OCI-M2 (cell line): ENCODE measurements around the gene GCN1.
"Not testable (repeated sequence)": the region's sequence is repeated elsewhere in the genome, so short reads cannot be mapped to it uniquely, and the experiment has no call there.

Source experiments
- DNase-seq: peaks from one replicate; lab custom pipeline; 2025; ENCODE audit not compliant: unreplicated experiment; lab: John Stamatoyannopoulos, UW

The GCN1 gene

DNA sequence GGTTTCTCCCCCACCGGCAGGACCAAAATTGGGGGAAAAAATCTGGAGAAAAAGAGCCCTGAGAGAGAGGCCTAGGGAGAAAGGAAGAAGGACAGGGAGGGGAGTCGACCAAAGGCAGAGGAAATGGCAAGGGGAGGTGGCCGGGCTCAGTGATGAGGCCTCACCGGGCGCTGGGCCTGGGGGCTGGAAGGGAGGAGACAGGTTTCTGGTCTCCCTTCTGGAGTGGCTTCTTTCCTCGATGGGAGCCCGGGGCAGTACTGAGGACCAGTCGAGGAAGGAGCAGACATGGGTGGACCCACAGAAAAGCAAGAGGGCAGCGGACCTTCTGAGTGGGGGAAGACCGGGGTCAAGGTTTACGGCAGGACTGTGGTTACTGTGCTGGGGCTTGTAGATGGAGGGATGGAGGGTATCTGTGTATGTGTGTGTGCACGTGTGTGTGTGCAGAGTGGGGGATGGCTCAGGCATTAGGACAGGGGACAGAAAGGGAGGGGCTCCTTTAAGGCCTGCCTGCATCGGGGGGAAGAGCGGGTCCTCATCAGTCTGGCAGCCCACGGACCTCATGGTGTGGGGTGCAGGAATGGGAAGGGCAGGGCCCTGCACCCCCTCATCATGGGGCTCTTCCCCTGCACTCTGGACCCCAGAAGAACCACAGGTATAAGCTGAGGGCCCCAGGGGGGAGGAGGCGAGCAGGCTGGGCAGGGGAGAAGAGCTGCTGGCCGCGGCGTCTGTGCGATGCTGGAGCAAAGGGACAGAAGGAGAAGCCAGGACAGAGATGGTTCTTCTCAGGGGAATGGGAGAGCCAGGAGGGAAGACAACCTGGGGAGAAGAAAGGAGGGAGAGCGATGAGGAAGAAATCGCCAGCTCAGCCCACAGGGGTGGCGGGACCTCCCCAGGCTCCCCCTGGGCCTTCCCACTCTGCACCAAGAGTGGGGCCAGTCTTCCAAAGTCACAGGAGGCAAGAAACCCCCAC, 21.5 kb upstream of the GCN1 start:
- no peak for DNase-seq

DNA sequence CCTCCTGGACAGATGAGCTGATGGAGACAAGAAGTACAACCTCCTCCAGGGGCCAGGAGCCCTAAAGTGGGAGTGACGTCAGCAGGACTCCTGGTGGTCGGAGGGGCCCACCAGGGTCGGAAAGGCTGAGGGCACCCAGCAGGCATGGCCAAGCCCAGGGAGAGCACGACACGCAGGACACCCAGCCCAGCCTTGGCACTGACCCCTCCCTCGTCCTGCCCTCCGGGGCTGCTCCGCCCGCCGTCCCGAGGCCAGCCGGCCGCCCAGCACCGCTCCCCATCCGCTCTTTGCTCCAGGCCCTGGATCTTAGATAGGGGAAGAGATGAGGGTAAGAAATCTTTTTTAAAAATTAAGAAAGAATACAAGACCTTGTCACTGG, 20.8 kb upstream of the GCN1 start:
- no peak for DNase-seq

DNA sequence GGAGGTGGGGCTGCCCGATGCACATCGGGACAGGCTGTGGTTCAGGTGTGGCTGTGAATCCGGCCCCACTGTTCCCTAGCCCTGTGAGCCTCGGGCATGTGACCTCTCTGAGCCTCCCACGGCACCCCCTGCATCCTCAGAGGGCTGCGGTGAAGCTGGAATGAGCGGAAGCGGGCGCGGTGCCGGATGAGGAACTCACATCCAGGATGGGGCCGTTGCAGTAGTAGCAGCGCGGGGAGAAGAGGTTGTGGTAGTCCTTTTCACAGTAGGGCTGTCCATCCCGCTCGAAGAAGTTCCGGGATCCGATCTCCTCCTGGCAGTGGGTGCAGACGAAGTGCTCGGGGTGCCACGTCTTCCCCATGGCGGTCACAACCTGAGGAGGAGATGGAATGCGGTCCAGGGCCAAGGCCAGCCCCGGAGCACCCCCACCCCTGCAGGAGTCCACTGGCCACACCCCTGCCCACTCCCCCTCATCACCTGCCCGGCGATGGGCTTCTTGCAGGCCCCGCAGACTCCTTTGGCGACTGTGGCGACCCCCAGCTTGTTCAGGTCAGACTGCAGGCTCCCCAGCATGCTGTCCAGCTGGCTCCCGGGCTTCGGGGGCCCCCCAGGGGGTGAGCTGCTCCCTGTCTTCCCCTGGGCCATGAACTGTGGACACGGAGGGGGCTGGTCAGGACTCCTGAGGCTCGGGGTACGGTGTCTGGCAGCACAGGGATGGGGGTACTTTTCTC, 20.3 kb upstream of the GCN1 start:
- DNase-seq, result no peak

DNA sequence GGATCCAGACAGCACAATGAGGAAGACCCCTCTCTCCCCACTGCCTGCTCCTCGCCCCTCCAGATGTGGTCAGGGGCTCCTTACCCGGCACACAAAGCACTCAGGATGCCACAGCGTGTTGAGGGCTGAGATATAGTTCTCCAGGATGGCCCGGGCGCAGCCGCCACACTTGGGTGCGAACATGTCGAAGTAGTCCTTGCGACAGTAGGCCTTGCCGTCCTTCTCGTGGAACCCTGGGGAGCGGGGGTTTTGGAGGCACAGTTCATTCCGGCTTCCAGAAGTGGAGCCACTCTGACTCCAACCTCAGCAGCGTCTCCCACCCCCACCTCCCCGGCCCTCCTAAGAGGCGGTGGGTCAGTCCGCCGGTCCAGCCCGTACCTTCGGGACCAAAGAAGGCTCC, 19.2 kb upstream of the GCN1 start:
- DNase-seq, result no peak

DNA sequence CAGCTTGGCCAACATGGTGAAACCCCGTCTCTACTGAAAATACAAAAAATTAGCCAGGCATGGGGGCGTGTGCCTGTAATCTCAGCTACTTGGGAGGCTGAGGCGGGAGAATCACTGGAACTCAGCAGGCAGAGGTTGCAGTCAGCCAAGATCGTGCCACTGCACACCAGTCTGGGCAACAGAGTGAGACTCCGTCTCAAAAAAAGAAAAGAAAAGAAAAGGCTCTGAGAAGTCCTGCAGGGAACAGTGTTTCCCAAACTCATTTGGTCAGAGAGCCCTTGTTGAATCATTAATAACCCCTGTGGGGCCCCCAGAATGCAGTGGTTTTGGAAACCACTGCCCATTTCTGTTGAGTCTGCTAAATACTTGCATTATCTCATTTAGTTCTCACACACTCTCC, 18.7 kb upstream of the GCN1 start:
- not testable (repeated sequence) for DNase-seq

DNA sequence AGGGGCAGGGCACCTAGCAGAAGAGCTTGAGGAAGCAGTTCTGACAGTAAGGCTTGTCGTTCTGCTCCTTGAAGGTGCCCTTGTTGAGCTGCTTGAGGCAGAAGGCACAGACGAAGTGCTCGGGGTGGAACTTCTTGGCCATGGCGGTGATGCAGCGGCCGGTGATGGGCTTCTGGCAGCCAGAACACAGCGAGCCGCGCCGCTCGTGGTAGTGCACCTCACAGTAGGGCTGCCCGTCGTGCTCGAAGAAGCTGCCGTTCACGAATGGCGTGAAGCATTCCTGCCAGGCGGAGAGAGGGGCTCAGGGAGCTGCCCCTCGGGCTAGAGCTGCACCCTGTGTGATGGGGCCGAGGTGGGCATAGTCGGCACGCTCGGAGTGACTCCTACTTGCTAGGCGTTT, 17.8 kb upstream of the GCN1 start:
- DNase-seq, result no peak

DNA sequence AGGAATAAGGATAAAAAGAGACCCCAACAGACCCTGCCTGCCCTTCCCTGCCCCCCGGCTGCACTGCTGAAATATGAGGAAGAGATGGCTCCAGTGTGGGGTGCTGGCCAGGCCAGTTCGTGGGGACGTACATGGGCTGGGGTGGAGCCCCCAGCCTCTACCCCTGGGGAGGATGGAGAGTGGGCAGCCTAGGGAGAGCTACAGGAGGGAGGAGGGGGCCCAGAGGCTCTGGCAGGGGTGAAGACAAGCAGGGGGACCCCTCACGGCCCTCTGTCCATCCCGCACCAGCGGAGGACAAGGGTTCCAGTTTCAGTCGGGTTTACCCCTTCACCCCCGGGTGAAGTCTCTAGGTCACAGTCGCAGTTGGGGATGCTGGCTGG, 17.4 kb upstream of the GCN1 start:
- no peak for DNase-seq

DNA sequence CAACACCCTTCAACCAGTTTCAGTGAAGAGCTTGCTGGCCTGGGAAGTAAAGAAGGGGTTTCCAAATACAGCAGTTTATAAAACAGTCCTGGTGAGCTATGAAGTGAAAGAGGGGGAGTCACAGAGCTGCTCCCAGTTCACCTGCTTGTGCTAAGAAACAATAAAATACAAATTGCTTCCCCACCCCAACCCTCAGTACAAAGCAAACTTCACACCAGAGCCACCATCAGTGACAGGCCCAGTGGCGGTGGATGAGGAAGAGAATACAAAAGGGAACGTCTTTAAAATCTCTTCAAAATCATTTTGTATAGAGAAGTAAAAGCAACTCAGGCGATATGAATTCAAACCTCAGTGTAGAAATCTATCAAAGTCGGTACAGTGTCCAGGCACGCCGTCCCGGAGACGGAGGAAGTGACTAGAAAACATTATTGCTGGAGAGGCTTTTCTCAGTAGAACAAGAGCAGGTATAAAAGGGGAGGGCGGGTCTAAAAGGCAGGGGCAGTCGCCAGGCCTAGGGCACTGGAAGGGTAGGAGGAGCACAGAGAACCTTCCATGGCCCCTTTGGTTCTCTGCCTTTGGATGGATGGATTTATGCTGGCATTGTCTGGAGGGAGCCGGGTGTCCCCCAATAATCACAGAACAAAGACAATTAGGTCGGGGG, 16.9 kb upstream of the GCN1 start:
- no peak for DNase-seq

DNA sequence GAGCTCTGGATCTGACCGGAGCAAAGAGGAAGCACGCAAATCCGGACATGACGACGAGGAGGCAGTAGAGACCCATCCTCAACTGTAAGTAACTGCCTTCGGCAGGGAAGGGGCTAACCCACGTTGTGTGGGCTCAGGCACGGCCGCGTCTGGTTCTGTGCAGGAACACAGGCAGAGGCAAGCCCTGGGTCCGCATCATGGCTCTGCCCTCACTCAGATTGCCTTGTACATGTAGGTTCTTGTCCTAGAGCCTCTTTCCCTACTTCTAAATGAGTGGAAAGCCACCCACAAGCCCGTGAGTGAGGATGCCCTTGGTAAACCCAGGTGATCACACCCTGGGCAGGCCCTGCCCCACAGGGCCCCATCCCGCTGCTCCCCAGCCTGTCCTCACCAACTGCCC, 15.3 kb upstream of the GCN1 start:
- no peak for DNase-seq

DNA sequence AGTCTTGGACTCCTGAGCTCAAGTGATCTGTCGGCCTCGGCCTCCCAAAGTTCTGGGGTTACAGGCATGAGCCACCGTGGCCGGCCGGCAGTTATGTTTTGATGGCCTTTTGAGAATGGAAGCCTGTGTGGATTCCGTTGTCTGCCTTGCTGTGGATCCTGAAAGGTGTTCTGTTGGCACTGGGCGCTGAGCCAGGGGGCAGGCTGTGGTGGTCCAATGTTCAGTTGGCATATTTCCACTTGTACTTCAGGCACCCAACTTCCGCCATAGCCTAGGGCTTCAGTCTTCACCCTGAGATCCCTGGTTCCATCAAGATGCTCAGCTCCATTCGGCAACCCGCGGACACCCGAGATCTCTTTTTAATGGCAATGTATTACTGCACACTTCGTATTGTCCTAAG, 12.7 kb upstream of the GCN1 start:
- no peak for DNase-seq

DNA sequence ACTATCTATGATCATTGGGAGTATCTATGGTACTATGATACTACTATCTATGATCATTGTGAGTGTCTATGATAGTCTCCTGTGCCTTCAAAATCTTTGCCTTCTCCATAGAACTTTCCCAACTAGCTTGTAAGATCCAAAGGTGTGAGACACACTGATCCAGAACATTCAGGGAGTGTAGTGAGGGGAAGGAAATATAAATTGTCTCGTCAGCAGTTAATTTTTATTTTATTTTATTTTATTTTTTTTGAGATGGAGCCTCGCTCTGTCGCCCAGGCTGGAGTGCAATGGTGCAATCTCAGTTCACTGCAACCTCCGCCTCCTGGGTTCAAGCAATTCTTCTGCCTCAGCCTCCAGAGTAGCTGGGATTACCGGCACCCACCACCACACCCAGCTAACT, 12.3 kb upstream of the GCN1 start:
- DNase-seq, result not testable (repeated sequence)

DNA sequence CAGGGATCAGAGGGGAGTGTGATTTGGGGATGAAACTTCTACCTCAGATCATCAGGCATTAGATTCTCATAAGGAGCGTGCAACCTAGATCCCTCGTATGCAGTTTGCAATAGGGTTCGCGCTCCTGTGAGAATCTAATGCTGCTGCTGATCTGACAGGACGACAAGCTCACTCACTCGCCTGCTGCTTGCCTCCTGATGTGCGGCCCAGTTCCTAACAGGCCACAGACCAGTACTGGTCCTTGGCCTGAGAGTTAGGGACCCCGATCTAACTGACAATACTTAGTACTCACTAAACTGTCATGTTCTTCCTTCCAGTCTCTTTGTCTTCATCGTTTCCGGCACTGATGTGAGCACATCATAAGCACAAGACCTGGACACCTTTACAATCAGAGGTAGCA, 11.7 kb upstream of the GCN1 start:
- no peak for DNase-seq

DNA sequence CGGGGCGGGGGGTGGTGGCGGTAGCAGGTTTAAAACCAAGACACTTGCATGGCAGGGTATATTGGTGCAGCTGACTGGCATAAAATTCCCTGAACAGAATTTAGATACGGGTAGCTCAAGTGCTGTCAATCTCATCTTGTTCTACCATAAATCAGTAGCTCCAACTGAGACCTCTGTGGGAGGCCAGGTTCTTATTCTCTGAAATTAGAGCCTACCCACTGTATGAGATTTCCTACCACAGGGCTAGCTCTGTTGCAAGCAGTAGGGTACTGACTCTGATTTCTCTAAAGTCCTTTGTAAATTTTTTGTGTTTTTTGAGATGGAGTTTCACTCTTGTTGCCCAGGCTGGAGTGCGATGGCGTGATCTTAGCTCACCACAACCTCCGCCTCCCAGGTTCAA, 9.7 kb upstream of the GCN1 start:
- DNase-seq, result no peak

DNA sequence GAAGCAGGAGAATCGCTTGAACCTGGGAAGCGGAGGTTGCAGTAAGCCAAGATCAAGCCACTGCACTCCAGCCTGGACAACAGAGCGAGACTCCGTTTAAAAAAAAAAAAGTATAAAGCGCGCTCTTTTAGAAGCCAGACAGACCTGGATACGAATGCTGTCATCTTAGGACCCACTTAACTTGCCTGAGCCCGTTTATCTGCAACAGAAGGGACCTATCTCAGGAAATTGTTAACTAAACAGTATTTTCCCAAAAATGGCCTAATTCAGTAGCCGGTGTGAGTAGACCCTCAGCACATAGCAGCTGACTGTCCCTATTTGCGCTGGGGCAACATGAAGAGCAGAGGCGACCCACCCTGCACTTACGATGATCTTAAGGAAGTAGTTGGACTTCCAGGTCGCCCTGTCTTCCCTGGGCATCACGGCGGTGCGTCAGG, 5.9 kb upstream of the GCN1 start:
- no peak for DNase-seq

DNA sequence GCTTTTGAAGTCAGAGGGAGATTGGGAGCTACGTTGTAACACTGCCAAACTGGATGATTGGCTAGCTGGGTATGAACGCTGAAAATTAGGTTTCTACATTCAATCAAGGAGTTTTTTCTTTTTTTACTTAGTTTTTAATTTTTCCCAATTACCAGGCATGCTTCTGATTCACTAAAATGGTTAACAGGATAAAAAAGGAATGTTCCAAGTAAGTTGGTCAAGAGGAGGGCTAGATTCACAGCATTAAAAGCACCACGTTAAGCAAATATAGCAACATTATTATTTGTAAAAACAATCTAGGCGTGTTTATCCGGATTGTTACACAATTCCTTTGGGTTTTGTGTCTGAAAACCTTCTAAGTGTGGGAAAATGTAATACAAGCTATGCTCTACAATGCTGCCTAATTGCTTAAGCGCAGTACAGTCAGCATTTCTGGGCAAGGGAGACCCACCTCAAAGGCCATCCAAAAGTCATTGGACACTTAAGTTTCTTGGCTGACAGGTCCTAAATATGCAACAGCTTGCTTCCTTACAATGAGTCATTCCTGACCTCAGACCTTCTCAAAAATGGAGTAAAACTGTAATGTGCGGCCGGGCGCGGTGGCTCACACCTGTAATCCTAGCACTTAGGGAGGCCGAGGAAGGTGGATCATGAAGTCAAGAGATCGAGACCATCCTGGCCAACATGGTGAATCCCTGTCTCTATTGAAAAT, 5.2 kb upstream of the GCN1 start:
- no peak for DNase-seq

DNA sequence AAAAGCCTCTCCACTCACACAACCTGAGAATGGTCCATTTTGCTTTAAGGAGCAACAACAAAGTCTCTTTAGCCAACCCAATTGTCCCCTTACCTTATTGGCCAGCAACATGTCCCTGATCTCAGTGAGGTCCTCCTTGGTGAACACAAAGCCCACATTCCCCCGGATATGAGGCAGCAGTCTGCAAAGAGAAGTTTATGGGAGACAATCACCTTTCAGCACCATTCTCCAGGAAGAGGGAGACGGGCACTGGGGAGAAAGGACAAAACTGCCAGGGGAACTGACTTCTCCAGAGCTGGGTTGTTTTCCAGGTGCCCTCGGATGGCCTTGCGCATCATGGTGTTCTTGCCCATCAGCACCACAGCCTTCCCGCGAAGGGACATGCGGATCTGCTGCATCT, 4.5 kb upstream of the GCN1 start:
- no peak for DNase-seq

DNA sequence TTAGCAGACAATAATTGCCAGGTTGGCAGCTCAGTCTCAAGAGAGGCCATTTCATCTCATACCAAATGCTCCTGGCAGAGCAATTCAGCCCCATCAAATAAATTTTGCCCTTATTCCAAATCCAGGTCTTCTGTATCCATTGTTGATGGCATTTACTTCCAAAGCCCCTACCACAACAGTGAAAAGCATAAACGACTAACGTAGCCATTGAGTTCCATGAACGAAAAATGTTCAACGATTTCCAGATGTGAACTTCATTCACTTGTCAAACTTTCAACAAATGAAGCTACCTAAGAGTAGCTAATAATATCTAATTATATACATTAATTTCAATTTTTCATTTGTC, 3.0 kb upstream of the GCN1 start:
- DNase-seq, result no peak

DNA sequence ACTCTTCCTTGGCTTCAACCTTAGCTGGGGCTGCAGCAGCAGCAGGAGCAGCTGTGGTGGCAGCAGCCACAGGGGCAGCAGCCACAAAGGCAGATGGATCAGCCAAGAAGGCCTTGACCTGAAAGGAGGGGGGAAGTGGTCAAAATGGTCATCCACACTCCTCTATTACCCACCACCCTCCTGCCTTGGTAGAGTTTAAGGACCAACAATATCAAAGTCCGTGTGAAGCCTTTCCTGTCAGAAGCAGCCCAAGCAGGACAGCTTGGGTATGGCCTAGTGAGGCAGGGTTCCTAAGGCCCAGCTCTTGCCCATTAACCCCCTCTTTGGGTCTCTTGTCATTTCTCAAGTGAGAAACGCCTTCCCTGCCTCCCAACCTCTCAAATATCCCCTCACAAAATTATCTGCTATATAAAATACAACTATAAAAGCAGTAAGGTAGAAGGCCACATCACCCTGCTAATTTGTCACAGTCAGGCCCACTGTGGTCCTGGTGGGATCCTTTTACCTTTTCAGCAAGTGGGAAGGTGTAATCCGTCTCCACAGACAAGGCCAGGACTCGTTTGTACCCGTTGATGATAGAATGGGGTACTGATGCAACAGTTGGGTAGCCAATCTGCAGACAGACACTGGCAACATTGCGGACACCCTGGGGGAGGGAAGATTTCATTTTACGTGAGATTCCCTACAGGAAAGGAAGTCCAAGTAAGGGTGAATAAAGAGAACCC, 2.5 kb upstream of the GCN1 start:
- not testable (repeated sequence) for DNase-seq

DNA sequence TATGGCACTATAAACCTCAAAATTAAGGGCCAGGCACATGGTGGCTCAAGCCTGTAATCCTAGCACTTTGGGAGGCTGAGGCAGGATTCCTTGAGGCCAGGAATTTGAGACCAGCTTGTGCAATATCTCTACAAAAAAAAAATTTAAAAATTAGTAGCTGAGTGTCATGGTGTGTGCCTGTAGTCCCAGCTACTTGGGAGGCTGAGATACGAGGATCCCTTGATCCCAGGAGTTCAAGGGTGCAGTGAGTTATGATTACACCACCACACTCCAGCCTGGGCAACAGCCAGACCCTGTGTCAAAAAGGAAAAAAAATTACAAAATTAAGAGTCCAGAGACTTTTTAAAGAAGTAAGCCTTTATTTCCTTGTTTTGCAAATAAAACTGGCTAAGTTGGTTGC, 1.8 kb upstream of the GCN1 start:
- no peak for DNase-seq

DNA sequence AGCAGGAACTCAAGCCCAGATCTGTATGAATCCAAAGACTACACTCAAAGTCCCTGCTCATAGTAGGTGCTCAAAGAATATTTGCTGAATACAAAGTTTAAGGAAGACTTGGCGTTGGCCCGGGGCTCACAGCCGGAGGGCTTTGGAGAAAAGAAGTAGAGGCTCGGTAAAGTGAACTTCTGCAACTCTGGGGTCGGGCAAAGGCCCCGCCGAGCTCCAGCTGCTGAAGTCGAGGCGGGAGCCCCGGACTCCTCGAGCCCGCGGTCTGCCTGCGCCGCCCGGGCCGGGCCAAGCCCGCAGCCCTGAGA, 335 bp downstream of the GCN1 start:
- DNase-seq, result no peak

DNA sequence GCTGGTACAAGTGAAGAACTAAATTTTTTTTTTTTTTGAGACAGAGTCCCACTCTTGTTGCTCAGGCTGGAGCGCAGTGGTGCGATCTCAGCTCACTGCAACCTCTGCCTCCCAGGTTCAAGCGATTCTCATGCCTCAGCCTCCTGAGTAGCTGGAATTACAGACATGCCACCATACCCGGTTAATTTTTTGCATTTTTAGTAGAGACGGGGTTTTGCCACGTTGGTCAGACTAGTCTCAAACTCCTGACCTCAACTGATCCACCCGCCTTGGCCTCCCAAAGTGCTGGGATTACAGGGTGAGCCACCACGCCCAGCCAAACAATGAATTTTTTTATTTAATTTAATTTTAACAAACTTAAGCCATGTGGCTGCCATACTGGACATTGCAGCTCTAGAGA, 1.2 kb downstream of the GCN1 start:
- not testable (repeated sequence) for DNase-seq
